Stimulated activated CD4-positive, alpha-beta T cell treated with anti-CD3 and anti-CD28 coated beads, Interleukin-4, amount 100 ng/mL, for 48 hours (primary cell): Measurements from ENCODE around the gene TATDN2.
"Not testable (repeated sequence)": the region's sequence is repeated elsewhere in the genome, so short reads cannot be mapped to it uniquely, and the experiment has no call there.

Experiments
- DNase-seq, 2 donors: peaks; one replicate each; pipeline ENCODE4 v3.0.0-alpha.2; 2020; ENCODE audit warnings: low read depth in 2 of 2

The TATDN2 gene

GRCh38 chr3:10235551-10235950, 12.7 kb upstream of the TATDN2 start:
- DNase-seq: no peak

DNA sequence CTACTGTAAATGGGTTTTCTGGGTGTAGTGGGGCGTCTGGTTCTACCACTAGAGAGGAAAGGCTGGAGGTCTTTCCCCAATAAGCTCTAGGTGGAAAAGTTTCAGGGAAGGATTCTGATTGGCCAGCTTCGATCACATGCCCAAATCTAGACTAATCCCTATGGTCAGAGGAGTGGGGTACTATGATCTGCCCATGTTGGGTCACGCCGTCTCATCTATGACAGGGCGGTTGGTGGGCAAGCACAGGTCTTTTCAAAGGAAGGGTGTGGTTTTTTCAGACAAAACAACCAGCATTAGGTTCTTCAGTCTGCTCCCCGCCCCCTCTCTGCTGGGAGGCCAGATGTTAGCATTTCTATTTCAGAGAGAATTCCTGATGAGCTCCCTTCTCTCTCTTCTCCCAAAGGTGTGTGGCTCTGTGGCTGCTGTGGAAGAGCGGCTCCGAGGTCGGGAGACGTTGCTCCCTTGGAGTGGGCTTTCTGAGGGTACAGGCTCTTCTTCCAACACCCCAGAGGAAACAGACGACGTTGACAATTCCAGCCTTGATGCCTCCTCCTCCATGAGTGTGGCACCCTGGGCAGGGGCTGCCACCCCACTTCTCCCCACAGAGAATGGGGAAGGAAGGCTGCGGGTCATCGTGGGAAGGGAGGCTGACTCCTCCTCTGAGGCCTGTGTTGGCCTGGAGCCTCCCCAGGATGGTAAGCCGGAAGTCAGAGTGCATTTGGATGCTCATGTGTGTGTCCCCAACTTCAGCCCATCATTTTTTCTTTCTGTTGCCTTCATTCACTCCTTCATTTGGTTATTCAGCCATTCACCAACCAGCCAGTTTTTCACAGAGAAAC, 9.7 kb upstream of the TATDN2 start:
- peak in 1 of 2 donors; percentile 30 for DNase-seq

DNA sequence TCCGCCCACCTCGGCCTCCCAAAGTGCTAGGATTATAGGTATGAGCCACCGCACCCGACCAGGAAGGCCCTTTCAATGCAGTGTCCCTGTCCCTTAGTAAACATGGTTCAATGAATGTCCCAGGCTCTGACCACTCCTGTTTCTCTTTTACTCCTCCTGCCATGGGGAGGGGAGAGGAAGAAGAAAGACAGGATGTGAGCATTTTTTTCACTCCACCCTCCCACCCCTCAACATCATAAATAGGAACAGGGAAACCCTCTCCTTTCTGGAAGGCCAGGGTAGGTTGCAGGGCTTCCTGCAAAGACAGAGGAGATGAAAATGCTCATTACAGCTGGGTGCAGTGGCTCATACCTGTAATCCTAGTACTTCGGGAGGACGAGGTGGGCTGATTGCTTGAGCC, 7.5 kb upstream of the TATDN2 start:
- no peak for DNase-seq

GRCh38 chr3:10242182-10243065, 5.8 kb upstream of the TATDN2 start:
- peak; percentile 49 to 68 for DNase-seq

DNA sequence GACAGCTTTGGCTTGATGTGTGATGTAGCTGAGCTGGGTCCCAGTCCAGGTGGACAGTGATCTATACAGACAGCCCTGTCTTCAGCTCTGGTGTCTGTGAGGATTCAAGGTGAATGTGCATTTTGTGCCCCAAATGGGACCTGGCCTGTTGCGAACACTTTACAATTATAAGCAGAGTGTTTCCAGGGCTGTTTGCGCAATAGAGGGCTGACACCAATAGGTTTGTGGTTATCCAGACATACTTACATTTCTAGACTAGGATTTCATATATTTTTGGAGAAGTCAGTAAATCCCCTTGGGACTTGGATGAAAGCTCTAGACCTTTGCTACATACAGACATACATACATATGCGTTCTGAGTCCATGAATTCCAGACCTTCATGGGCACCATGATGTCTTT, 4.2 kb upstream of the TATDN2 start:
- DNase-seq: no peak

- DNase-seq: no peak
Measured at GRCh38 chr3:10245081-10245712, 3.1 kb upstream of the TATDN2 start.

DNA sequence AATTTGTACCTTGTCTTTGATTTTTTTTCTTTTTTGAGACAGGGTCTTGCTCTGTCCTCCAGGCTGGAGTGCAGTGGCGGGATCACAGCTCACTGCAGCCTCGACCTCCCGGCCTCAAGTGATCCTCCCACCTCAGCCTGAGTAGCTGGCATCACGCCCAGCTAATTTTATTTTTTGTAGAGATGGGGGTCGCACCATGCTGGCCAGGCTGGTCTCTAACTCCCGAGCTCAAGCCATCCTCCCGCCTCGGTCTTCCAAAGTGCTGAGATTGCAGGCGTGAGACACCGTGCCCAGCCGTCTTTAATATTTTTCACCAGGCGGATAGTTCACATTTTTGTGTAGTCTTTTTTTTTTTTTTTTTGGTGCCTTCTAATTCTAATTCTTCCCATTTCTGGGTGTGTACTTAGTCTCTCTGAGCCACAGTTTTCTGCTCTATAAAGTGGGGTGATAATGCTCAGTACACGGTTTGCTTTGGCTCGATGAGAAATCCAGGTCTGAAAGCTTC, 528 bp upstream of the TATDN2 start:
- DNase-seq: no peak

DNA sequence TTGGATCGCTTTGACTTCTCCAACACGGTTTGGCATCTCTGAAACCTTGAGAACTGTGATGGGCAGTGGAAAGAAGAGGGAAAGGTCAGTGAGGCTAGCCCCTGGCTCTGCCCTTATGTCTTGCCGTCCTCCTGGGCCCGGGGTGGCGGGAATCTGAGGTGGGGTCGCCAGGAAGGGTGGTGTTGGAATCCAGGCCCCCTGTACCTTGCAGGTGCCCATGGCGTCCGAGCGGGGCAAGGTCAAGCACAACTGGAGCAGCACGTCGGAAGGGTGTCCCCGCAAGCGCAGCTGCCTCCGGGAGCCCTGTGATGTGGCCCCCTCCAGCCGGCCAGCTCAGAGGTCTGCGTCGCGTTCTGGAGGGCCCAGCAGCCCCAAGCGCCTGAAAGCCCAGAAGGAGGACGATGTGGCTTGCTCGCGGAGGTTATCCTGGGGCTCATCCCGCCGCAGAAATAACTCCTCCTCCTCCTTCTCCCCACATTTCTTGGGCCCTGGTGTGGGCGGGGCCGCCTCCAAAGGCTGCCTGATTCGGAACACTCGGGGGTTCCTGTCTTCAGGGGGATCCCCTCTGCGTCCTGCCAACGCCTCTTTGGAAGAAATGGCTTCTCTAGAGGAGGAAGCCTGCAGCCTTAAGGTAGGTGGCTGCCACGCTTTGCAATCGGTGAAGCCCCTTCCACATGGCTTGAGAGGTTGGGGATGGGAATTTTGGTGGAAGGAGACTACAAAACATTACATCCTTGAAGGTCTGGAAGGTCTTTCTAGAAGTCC, 907 bp downstream of the TATDN2 start:
- DNase-seq: peak; percentile 62 to 68

GRCh38 chr3:10249833-10250232, 1.6 kb downstream of the TATDN2 start:
- DNase-seq: no peak

DNA sequence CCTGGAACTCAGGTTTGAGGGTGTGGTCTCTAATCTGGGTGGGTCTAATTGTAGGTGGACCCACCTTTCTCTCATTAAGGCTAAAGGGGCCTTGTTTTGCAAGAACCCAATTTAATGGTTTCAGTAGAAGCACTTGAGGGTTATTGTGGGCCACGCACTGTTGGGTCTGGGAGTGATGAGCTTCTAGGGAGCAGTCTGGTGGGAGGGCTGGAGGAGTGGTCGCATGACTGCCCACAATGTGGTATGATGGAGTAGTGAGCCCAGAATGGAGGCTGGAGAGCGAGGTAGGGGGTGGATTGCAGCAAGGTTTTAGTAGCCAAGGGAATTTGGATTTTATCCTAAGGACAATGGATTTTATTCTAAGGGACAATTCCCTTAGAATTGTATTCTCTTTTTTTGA, 2.7 kb downstream of the TATDN2 start:
- no peak for DNase-seq

DNA sequence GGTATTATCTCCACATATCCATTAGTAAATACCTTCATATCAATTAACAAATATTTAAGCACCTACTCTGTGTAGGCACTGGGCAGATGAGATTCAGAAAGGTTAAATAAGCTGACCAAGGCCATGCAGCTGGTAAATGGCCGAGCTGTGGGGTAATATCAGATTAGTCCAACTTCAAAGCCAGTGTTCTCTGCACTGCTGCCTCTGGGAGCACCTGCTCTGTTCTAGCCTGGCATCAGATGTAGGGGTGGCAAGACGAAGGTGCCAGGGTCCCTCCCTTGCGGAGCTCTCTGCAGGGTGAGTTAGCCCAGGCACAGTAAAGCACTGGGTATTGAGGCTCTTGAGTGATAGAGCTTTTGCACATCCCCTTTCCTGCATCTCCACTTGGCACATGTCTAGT, 5.5 kb downstream of the TATDN2 start:
- no peak for DNase-seq

- no peak for DNase-seq
Measured at GRCh38 chr3:10255835-10256234, 7.6 kb downstream of the TATDN2 start.

GRCh38 chr3:10259036-10259435, 10.8 kb downstream of the TATDN2 start:
- DNase-seq: no peak

- no peak for DNase-seq
Measured at GRCh38 chr3:10259798-10260197, 11.5 kb downstream of the TATDN2 start.

GRCh38 chr3:10260211-10260701, 12.0 kb downstream of the TATDN2 start:
- no peak for DNase-seq

- no peak for DNase-seq
Measured at GRCh38 chr3:10262027-10262426, 13.8 kb downstream of the TATDN2 start.

DNA sequence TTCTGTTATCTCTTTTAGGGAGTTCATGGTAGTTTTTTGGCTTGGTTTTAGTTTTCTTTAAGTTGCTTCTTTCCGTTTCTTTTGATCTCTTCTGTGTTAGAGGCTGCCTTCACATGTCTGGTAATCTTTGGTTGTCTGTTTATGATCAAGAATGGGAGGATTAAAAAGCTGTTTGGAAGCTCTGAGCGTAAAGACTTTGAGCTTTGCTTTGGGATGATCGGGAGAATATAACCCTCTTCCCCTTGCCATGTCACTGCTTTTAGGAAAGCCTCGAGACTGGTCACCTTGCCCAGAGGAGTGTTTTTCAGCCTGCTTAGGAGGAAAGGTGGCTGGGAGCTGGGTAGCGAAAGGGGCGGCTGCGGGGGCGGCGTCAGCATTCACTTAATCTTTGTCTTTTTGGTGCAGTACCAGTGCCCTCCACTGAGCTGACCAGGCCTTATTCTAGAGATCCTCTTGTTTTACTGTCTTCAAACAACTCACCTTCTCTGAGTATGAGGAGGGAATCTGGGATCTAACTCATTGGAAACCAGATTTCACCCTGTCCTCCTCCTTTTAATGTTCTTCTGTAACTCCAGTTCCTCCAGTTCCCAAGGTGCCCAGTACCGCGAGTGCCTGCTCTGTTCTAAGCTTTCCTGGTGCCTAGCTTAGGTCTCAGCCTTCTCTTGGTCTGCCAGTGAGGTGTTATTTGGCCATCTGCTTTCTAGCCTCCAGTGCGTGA, 15.5 kb downstream of the TATDN2 start:
- DNase-seq: peak; percentile 65 to 72

- no peak for DNase-seq
Measured at GRCh38 chr3:10265833-10266232, 17.6 kb downstream of the TATDN2 start.

GRCh38 chr3:10266936-10267335, 18.7 kb downstream of the TATDN2 start:
- DNase-seq: not testable (repeated sequence)

DNA sequence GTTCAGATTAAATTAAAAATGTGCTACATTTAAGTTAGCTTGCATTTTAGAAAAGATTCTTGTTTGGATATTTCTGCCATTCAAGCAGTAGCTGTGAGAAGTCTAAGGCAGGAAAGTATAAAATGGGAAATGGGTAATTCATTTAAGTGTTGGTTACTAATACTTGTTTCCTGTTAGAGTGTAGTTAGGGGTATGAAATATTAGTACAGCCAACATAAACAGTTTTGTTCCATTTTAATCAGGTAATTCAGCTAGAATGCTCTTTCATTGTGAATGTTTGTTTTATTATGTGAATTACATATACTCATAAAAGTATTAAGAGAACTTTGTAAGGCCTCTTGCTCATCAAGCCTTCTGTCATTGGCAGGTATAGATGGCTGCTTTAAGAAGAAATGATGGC, 19.9 kb downstream of the TATDN2 start:
- DNase-seq: no peak

DNA sequence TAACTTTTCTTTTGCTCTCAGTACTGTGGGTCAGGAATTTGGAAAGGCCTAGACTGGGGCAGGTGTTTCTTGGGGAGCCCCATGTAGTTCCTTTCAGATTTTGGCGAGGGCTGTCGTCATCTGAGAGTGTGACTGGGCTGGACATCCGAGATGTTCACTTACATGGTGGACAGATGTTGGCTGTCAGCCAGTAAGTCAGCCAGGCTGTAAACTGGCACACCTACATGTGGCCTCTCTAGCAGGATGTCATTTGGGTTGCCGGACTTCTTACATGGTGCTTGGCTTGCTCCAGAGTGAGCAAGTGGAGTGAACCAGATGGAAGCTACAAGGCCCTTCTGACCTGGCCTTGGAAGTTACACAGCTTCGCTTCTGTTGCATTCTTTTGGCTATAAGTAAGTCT, 20.7 kb downstream of the TATDN2 start:
- DNase-seq: no peak
